ENCODE measurements around the gene PHAF1. TPM values are rescaled to one million over a fixed set of nuclear protein-coding genes. Genes with fewer than 3 reads are reported as not detected.
A peak's percentile ranks its signal among the peaks of the same experiment; 100 is the strongest.

Gene PHAF1
- total RNA-seq, 4 donors from 2014 or later = 11.4 to 18.9 (median 17.5) TPM

- Histone ChIP-seq H3K4me3 (replicated peaks in 1 of 3) (no peak overlapping the region), H3K36me3 (peaks cover 42 to 44% of the 10 kb centered on the region in 2 donors), H3K27me3 (no peaks in the 10 kb centered on the region), H3K27ac (no peak overlapping the region), H3K9me3 (no peaks in the 10 kb centered on the region), H3K4me1 (peaks cover 7 to 21% of the 10 kb centered on the region in 2 donors)
- intact Hi-C loops (cut with DNase I) = no loop called here
- no peak for TF ChIP-seq POLR2A (IDR thresholded peaks at IDR 0.05)
- TF ChIP-seq CTCF (IDR thresholded peaks at IDR 0.05) = no peak
- DNase-seq = no peak
- WGBS, 2 donors = 72 to 80% methylated on average over 2 of the region's 2 CpGs
Observed at GRCh38 chr16:67145746-67146145, 36.0 kb downstream of the PHAF1 start.

- H3K36me3 ChIP-seq = peaks cover 33 to 35% of the 10 kb centered on the region in 2 donors
- TF ChIP-seq CTCF (IDR thresholded peaks at IDR 0.05) (no peak), POLR2A (IDR thresholded peaks at IDR 0.05) (no peak)
- intact Hi-C loops (cut with DNase I) = no loop called here
Observed at GRCh38 chr16:67146523-67147357, 37.0 kb downstream of the PHAF1 start.

GRCh38 chr16:67147437-67148140 lies 37.8 kb downstream of the PHAF1 start:
- Histone ChIP-seq H3K36me3 (peaks cover 25 to 28% of the 10 kb centered on the region in 2 donors), H3K4me3 (replicated peaks in 1 of 3) (no peak overlapping the region), H3K9me3 (no peaks in the 10 kb centered on the region), H3K27me3 (no peaks in the 10 kb centered on the region), H3K4me1 (peaks cover 7 to 31% of the 10 kb centered on the region in 2 donors), H3K27ac (peak overlapping the region in 1 of 3 donors; percentile 28)
- intact Hi-C loops (cut with DNase I) = no loop called here
- DNase-seq = peak; percentile 61 to 70
- 89 to 94% methylated on average over 4 of the region's 4 CpGs for WGBS, 2 donors
- TF ChIP-seq POLR2A (IDR thresholded peaks at IDR 0.05) (no peak), CTCF (IDR thresholded peaks at IDR 0.05) (no peak)

More at GRCh38 chr16:67146523-67147357, 37.0 kb downstream of the PHAF1 start:
- 84 to 91% methylated on average over 7 of the region's 7 CpGs for WGBS, 2 donors
- Histone ChIP-seq H3K27ac (no peak overlapping the region), H3K9me3 (no peaks in the 10 kb centered on the region), H3K4me3 (replicated peaks in 1 of 3) (no peak overlapping the region), H3K4me1 (peaks cover 7 to 29% of the 10 kb centered on the region in 2 donors), H3K27me3 (no peaks in the 10 kb centered on the region)
- DNase-seq = no peak

- Histone ChIP-seq H3K27me3 (no peaks in the 10 kb centered on the region), H3K27ac (no peak overlapping the region), H3K4me3 (replicated peaks in 1 of 3) (no peak overlapping the region), H3K4me1 (peaks cover 7 to 31% of the 10 kb centered on the region in 2 donors), H3K9me3 (no peaks in the 10 kb centered on the region), H3K36me3 (peaks cover 24 to 26% of the 10 kb centered on the region in 2 donors)
- WGBS, 2 donors = 96 to 97% methylated on average over 2 of the region's 2 CpGs
- no peak for DNase-seq
- TF ChIP-seq POLR2A (IDR thresholded peaks at IDR 0.05) (no peak), CTCF (IDR thresholded peaks at IDR 0.05) (no peak)
- intact Hi-C loops (cut with DNase I) = no loop called here
Observed at GRCh38 chr16:67148221-67148620, 38.5 kb downstream of the PHAF1 start.

All from thyroid gland (tissue), 4 donors.